ENCODE data around the gene REC8.
A peak's percentile ranks its signal among the peaks of the same experiment; 100 is the strongest.
"Not testable (repeated sequence)": the region's sequence is repeated elsewhere in the genome, so short reads cannot be mapped to it uniquely, and the experiment has no call there.

The REC8 gene

GRCh38 chr14:24185026-24185425 lies 13.1 kb downstream of the REC8 start:
- DNase-seq, result no peak

- DNase-seq, result no peak
Observed at GRCh38 chr14:24185741-24186140, 13.9 kb downstream of the REC8 start.

- no peak for DNase-seq
Observed at GRCh38 chr14:24186831-24187538, 15.1 kb downstream of the REC8 start.

DNA sequence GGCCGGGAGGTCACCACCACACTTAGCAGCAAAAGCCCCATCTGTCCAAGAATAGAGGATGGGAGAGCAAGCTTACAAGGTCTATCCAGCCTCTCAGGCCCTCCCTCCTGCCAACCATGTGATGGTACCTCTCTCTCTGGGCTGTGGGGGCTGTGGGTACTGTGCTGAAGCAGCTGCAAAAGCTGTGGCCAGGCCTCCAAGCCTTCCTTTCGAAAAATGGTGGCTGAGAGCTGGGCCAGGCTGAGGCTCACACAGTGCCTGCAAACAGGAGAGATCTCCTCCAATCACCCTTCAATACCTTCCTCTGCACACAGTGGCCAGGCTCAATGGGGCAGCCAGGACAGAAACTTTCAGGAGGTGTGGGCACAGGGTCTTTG lies 15.6 kb downstream of the REC8 start:
- DNase-seq, result no peak

GRCh38 chr14:24188251-24189058 lies 16.6 kb downstream of the REC8 start, which contains the start of gene IPO4:
TSS of gene IPO4 (minus strand) at chr14:24188816. CDS start at chr14:24188787, 29 bp downstream.
- peak; percentile 94 for DNase-seq

DNA sequence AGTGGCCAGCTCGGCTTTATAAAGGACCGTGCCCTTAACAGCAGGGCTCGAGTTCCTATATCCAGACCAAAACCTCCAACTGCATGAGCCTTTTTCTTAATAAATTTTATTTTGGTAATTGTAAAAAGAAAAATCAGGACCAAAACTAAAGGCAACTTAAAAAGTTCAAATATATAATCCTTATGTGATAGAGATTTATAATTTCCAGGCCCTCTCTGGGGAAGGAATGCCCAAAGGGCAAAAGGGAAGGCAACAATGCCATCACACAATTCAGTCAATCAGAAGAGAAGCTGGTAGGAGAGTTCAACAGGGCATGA lies 17.1 kb downstream of the REC8 start:
- DNase-seq, result no peak

GRCh38 chr14:24189460-24189859 lies 17.6 kb downstream of the REC8 start:
- DNase-seq, result no peak

- no peak for DNase-seq
Observed at GRCh38 chr14:24190416-24190815, 18.5 kb downstream of the REC8 start.

DNA sequence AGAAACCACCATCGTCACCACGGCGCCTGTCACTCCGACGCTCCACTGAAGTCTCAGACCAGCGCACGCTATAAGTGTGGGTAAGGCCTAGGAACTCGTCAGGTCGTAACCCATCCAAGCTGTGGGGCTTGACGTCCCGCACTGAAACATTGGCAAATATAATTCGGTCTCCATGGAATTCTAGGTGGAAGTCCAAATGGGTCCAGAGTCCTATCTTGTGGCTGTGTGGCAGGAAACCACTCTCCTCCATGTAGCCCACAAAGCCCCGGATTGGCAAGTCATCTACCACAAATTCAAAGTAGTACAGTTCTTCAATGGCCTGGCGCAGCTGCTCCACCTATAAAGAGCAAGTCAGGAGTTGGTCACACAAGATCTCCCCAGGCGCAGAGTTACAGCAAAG lies 21.1 kb downstream of the REC8 start:
- no peak for DNase-seq

DNA sequence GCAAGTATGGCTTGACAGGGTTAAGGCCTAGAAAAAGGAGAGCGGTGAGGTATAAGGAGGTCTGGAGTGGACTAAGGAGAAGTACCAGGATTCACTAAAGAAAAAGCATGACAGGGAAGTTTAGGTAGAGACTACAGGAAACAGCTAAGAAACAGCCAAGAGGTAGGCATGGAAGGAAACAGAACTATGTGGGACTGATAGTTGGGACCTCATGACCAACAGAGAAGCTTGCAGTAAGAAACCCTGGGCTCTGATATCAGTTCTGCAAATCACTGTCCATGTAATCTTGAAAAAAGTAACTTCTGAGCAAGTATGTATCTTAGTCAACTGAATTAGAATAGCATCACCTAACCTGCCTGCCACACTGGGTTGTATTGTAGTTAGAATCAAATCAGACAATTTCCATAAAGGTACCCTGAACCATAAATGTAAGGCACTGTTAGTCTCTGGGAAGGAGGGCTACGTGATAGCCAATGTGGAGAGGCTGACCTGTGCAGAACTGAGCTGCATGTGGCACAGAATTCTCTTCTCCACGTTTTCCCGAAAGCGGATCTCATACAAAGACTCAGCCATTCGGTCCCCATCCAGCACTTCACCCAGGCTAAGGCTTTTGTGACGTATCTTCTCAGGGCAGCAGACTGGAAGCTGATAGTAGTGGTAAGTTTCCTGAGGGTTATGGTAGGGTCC lies 22.4 kb downstream of the REC8 start:
- no peak for DNase-seq

GRCh38 chr14:24194873-24195185 lies 22.9 kb downstream of the REC8 start:
- no peak for DNase-seq

DNA sequence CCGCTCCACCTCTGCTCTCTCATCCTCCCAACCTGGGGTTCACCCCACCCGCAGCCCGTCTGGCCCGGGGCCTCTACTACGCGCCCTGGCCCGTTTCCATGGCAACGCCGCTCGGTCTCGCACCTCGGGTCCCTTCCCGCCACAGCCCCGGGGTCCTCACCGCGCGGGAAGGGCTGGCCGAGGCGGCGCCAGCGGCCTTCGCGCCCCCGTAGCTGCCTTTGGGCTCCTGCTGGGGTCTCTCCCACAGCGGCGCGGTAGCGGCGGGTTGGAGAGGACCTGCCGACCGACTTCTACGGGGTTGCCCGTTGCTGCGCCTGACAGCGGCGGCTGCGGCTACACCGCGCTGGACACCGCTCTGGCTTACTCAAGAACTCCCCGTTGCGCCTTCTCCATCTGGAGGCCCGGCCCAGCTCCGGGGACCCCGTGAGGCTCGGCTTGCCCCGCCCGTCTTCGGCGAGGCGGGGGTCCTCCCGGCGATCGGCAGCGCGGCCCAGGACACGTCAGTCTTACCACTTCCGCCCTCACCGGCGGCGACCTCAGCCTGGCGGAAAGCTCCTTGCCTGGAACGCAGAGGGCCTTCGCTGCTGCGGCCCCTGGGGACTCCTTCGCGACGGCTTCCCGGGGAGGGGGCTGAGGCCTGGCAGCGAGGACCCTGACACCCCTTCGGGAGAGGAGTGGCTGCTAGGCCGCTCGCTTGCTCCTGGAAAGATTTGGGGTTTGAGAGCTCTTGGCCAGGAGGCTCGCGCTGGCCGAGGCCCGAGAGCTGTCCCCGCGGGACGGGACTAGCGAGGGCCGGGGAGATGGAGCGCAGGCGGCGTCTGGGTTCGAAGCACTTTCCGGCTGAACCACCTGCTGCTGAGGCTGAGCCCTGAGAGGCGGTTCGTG lies 23.5 kb downstream of the REC8 start, which contains the start of gene TM9SF1:
Gene TM9SF1 (minus strand): TSS at position 256 of the 885 bp plus-strand sequence. CDS start 422 bp downstream, outside the sequence.
- peak; percentile 58 for DNase-seq

- DNase-seq, result no peak
Observed at GRCh38 chr14:24196071-24197055, 24.5 kb downstream of the REC8 start.

- DNase-seq, result no peak
Observed at GRCh38 chr14:24197056-24197450, 25.2 kb downstream of the REC8 start.

GRCh38 chr14:24198814-24199524 lies 27.1 kb downstream of the REC8 start:
- no peak for DNase-seq

DNA sequence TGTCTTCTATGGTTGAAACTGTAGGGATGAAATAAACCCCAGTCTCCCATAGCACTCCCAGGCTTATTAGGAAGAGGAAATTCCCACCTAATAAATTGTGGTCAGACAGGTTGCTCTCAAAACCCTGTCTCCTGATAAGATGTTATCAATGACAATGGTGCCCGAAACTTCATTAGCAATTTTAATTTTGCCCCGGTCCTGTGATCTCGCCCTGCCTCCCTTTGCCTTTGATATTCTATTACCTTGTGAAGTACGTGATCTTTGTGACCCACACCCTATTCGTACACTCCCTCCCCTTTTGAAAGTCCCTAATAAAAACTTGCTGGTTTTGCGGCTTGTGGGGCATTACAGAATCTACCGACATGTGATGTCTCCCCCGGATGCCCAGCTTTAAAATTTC lies 30.7 kb downstream of the REC8 start:
- DNase-seq, result not testable (repeated sequence)

DNA sequence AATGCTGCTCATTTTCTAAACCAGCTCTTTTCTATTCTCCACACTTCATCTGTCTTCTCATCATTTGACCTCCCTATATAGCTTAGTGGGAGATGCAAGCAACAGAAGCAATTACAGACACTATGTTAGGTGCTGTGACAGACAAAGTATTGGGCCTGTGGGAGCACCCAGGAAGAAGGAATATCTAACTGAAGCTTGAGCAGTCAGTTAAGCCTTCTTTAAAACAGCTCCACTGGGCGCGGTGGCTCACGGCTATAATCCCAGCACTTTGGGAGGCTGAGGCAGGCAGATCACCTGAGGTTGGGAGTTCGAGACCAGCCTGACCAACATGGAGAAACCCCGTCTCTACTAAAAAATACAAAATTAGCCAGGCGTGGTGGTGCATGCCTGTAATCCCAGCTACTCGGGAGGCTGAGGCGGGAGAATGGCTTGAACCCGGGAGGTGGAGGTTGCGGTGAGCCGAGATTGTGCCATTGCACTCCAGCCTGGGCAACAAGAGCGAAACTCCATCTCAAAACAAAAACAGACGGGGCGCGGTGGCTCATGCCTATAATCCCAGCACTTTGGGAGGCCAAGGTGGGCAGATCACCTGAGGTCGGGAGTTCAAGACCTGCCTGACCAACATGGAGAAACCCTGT lies 31.5 kb downstream of the REC8 start:
- DNase-seq, result not testable (repeated sequence)

GRCh38 chr14:24204163-24205146 lies 32.6 kb downstream of the REC8 start:
- no peak for DNase-seq

Data from NCI-H1417 treated with DMSO at 0.1 percent for 48 hours (cell line).